NB4 (cell line): ENCODE results near the gene CABLES1.

Experiments
- DNase-seq: peaks from one replicate; pipeline ENCODE4 v3.0.0; 2010; ENCODE audit warnings: low read depth
- H3K4me3 ChIP-seq: one replicate; pipeline ENCODE4 v1.5.1; 2011; ENCODE audit warnings: mild to moderate bottlenecking, low read depth, low read length, moderate library complexity
- CTCF ChIP-seq: IDR thresholded peaks from one replicate; pipeline ENCODE4 v1.5.1; 2012; ENCODE audit warnings: low read depth, low read length
- MAX ChIP-seq: IDR thresholded peaks from 2 replicates; pipeline ENCODE4 v1.6.1; 2011; ENCODE audit warnings: low read depth, low read length
- MYC ChIP-seq: IDR thresholded peaks from 2 replicates; pipeline ENCODE4 v1.6.1; 2011; ENCODE audit warnings: low read depth, low read length
- POLR2A ChIP-seq: IDR thresholded peaks from 2 replicates; pipeline ENCODE4 v1.6.1; 2011; ENCODE audit warnings: mild to moderate bottlenecking; ENCODE audit not compliant: insufficient read length; ENCODE audit errors: extremely low read depth

The CABLES1 gene

GRCh38 chr18:23207191-23207955, 72.1 kb downstream of the CABLES1 start:
- DNase-seq, result peak; percentile 43
- TF ChIP-seq MAX (no peak), POLR2A (no peak), MYC (no peak), CTCF (peak; percentile 38)
- no peak overlapping the region for H3K4me3 ChIP-seq

- no peak for DNase-seq
Observed at GRCh38 chr18:23207994-23208393, 72.7 kb downstream of the CABLES1 start.

GRCh38 chr18:23208600-23208999, 73.3 kb downstream of the CABLES1 start:
- H3K4me3 ChIP-seq, result no peak overlapping the region
- TF ChIP-seq POLR2A (no peak), MAX (no peak), MYC (no peak), CTCF (no peak)
- DNase-seq, result no peak

More at GRCh38 chr18:23207994-23208393, 72.7 kb downstream of the CABLES1 start:
- H3K4me3 ChIP-seq, result no peak overlapping the region
- no peak for TF ChIP-seq POLR2A
- no peak for TF ChIP-seq CTCF
- TF ChIP-seq MYC, result no peak
- TF ChIP-seq MAX, result no peak

GRCh38 chr18:23209031-23209430, 73.7 kb downstream of the CABLES1 start:
- no peak overlapping the region for H3K4me3 ChIP-seq
- no peak for TF ChIP-seq MYC
- no peak for TF ChIP-seq CTCF
- no peak for TF ChIP-seq POLR2A
- no peak for TF ChIP-seq MAX
- no peak for DNase-seq

GRCh38 chr18:23209796-23210195, 74.5 kb downstream of the CABLES1 start:
- no peak for DNase-seq
- H3K4me3 ChIP-seq, result no peak overlapping the region
- TF ChIP-seq MAX (no peak), POLR2A (no peak), MYC (no peak), CTCF (no peak)
